ENCODE data around the gene SLC45A1. TPM values are rescaled to one million over a fixed set of nuclear protein-coding genes. Genes with fewer than 3 reads are reported as not detected.

Gene SLC45A1
- total and polyA plus RNA-seq, 2 experiments from 2014 or later: 0.34 to 0.42 TPM

DNA sequence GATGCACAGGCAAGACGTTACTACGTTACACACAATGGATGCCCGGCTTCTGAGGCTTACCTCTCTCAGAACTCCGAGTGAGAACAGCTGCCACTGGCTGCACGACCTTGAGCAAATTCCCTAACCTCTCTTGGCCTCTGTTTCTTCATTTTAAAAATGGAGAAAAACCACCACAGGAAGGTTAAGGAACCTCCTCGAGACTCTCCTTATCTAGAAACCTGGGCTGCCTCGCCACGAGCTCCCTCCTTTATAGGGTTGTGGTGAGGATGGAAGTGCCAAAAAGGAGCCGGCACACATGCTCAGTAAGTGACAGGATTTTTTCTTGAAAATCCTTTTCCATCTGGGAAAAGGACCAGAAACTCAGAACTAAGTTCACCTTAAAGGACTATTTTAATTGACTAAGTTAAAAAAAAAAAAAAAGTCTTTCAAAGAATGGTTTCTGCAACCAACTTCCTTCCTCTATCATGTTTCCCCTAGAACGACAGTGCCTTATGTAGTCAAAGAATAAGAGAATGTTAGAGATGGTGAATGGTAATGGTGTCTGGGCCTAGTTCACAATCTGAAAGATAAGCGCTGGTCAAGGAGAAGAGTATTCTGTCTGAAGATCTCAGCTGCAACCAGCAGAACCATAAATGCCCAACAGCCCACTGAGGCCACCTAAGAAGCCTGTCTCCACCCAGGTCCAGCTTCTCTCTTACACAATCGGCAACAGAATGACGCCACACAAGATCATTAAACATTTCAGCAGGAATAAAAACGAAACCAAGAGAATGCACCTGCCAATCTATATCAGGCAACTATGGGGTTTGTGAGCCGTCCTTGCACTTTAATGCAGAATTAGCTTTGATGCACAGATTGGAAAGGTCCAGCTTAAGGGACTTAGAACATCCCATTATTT is 64.9 kb downstream of the SLC45A1 start:
- Histone ChIP-seq H3K27ac (peak overlapping the region; percentile 69), H3K36me3 (no peaks in the 10 kb centered on the region), H3K4me3 (no peak overlapping the region), H3K4me1 (ENCODE audit: low read depth) (peaks cover 50% of the 10 kb centered on the region), H3K27me3 (no peaks in the 10 kb centered on the region), H3K9me3 (ENCODE audit: low read depth) (no peaks in the 10 kb centered on the region)
- TF ChIP-seq, protein P1, sequence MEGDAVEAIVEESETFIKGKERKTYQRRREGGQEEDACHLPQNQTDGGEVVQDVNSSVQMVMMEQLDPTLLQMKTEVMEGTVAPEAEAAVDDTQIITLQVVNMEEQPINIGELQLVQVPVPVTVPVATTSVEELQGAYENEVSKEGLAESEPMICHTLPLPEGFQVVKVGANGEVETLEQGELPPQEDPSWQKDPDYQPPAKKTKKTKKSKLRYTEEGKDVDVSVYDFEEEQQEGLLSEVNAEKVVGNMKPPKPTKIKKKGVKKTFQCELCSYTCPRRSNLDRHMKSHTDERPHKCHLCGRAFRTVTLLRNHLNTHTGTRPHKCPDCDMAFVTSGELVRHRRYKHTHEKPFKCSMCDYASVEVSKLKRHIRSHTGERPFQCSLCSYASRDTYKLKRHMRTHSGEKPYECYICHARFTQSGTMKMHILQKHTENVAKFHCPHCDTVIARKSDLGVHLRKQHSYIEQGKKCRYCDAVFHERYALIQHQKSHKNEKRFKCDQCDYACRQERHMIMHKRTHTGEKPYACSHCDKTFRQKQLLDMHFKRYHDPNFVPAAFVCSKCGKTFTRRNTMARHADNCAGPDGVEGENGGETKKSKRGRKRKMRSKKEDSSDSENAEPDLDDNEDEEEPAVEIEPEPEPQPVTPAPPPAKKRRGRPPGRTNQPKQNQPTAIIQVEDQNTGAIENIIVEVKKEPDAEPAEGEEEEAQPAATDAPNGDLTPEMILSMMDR (IDR thresholded peaks at IDR 0.05; ENCODE audit: low read depth, low read length): no peak
- no peak for DNase-seq (ENCODE audit: low read depth in 1 of 2, low spot score in 1 of 2)

DNA sequence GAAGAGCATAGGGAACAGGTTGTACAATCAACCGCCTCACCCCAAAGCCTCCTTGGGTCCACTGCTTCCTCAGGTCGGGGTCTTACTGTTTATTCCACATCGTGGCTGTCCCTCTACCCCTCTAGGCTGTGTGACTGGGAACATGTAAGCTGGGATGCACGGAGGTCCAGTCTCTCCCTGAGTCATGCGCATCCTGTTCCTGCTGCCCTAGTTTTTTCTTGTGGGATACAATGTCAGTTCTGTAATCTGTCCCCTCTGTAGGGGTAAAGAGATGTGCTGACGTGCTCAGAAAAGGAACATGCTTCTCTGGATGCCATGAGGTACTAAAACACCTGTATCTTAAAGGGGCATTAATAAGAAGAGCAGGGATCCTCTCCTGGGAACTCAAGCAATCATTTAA is 66.2 kb downstream of the SLC45A1 start:
- Histone ChIP-seq H3K4me3 (no peak overlapping the region), H3K27ac (peak overlapping the region; percentile 40), H3K36me3 (no peaks in the 10 kb centered on the region), H3K27me3 (no peaks in the 10 kb centered on the region), H3K4me1 (ENCODE audit: low read depth) (peaks cover 43% of the 10 kb centered on the region), H3K9me3 (ENCODE audit: low read depth) (no peaks in the 10 kb centered on the region)
- TF ChIP-seq, protein P1 (IDR thresholded peaks at IDR 0.05; ENCODE audit: low read depth, low read length): no peak
- no peak for DNase-seq (ENCODE audit: low read depth in 1 of 2, low spot score in 1 of 2)

DNA sequence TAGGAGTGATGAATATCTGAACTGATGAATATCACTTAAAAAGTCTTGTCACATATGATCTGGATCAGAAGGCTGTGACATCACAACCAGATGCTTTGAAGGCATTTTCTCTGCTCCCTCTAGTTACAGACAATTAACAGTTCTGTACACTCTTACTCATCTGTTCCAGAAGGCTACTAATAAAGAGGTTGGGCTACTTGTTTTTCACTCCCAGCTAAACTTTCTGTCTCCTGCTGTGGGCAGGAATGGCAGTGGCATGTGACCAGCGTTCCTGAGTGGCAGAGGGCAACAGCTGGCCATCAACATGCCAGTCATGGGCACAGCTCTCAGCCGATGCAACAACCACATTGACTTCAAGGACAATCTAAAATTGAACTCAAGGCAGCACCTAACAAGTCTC is 66.7 kb downstream of the SLC45A1 start:
- TF ChIP-seq, protein P1 (IDR thresholded peaks at IDR 0.05; ENCODE audit: low read depth, low read length): no peak
- Histone ChIP-seq H3K4me1 (ENCODE audit: low read depth) (peaks cover 43% of the 10 kb centered on the region), H3K9me3 (ENCODE audit: low read depth) (no peaks in the 10 kb centered on the region), H3K36me3 (no peaks in the 10 kb centered on the region), H3K27ac (peak overlapping the region; percentile 40), H3K27me3 (no peaks in the 10 kb centered on the region), H3K4me3 (no peak overlapping the region)
- DNase-seq (ENCODE audit: low read depth in 1 of 2, low spot score in 1 of 2): no peak

DNA sequence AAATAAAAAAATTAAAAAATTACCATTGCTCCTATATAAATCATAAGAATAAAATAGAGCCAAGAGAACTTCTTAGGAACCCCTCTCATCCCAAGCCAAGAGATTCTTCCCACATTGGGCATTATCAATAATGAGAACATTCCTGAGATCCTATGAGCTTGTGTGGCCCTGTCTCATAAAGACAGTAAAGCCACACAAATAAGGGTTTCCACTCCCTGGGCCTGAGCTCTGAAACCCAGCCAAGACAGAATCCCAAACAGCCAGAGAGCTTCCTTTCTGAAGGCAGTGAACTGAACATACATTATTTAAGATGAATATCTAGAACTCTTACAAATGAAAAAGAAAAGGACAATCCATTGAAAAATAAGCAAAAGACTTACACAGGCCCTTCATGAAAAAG is 68.3 kb downstream of the SLC45A1 start:
- DNase-seq (ENCODE audit: low read depth in 1 of 2, low spot score in 1 of 2): no peak
- Histone ChIP-seq H3K36me3 (no peaks in the 10 kb centered on the region), H3K27ac (no peak overlapping the region), H3K9me3 (ENCODE audit: low read depth) (no peaks in the 10 kb centered on the region), H3K4me3 (no peak overlapping the region), H3K27me3 (no peaks in the 10 kb centered on the region), H3K4me1 (ENCODE audit: low read depth) (peaks cover 38% of the 10 kb centered on the region)
- TF ChIP-seq, protein P1 (IDR thresholded peaks at IDR 0.05; ENCODE audit: low read depth, low read length): no peak

DNA sequence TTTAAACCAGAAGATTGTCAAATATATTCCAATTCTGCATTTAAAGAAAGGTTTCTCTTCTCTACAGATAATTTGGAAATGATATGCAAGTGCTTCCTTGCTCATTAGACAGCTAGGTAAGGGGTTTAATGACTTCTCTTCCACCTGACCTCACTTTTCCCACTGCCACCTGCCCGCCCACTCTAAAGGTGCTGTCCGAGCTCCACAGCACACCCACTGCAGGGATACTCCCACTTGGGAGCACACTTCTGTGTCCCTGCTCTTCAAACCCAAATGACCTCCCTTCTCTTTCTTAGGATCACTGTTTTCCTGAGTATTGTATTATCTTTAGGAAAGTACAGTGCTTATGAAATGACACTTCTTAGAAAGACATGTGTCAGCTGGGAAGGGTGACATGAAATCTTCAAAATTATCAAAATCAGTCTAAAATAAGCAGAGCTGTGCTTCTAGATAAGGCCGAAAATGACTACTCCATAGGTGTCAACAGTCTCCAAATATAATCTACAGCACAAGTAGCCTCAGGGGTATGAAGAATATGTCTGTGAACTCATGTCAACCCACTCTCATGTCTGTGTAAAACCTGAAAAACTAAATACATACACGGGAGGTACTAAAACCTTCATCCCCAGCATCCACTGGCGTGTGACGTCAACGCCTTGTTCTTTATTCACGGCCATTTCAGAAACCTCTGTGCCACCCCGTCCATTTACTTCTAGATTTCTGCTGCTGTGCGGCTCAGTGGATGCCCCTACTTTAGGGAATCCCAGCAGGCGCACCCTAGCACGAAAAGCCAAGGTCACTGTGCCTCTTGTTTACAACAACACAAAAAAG is 71.0 kb downstream of the SLC45A1 start:
- no peak overlapping the region for H3K4me3 ChIP-seq
- H3K36me3 ChIP-seq: no peaks in the 10 kb centered on the region
- DNase-seq (ENCODE audit: low read depth in 1 of 2, low spot score in 1 of 2): no peak
- no peaks in the 10 kb centered on the region for H3K27me3 ChIP-seq
- H3K9me3 ChIP-seq (ENCODE audit: low read depth): no peaks in the 10 kb centered on the region
- TF ChIP-seq, protein P1 (IDR thresholded peaks at IDR 0.05; ENCODE audit: low read depth, low read length): no peak
- H3K27ac ChIP-seq: peak overlapping the region; percentile 50
- H3K4me1 ChIP-seq (ENCODE audit: low read depth): peaks cover 30% of the 10 kb centered on the region

Data from cardiac muscle cell (in vitro differentiated cells and primary cell).